ENCODE measurements around the gene MYBPC3.
A peak's percentile ranks its signal among the peaks of the same experiment; 100 is the strongest.
"Not testable (repeated sequence)": the region's sequence is repeated elsewhere in the genome, so short reads cannot be mapped to it uniquely, and the experiment has no call there.

The MYBPC3 gene

DNA sequence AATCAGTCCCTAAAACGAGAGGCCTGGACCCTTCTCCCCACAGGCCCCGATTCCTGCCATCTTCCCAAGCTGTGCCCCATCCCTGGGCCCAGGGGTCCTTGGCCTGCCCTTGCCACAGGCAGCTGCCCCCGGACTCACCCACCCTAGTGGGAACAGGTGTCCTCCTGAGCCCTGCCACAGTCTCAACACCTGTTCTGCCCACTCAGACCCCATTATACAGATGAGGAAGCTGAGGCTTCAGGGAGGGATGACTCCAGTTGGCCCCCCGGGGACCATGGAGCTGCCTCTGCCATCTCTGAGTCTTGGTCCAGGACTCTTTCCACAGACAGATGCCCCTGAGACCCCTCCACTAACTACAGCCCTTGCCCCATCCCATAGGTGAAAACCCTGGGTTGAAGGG lies 15.9 kb downstream of the MYBPC3 start:
- no peak for DNase-seq

DNA sequence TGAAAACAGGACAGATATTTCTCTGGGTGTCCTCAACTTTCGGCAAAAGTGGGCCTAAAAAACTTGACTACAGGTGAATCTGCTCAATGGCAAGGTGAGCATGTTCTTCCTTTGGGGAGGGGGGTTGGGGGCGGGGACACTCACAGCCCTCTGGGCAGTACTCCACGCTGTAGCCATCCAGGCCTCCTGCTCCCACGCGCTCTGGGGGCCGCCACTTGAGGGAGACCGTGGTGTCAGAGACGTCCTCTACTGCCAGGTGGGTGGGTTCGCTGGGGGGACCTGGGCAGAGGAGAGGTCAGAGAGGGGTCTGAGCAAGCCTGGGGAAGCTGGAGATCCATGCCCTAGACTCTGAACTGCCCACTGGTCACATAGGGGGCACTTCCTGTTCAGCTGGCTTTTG lies 16.8 kb downstream of the MYBPC3 start:
- DNase-seq, result no peak

DNA sequence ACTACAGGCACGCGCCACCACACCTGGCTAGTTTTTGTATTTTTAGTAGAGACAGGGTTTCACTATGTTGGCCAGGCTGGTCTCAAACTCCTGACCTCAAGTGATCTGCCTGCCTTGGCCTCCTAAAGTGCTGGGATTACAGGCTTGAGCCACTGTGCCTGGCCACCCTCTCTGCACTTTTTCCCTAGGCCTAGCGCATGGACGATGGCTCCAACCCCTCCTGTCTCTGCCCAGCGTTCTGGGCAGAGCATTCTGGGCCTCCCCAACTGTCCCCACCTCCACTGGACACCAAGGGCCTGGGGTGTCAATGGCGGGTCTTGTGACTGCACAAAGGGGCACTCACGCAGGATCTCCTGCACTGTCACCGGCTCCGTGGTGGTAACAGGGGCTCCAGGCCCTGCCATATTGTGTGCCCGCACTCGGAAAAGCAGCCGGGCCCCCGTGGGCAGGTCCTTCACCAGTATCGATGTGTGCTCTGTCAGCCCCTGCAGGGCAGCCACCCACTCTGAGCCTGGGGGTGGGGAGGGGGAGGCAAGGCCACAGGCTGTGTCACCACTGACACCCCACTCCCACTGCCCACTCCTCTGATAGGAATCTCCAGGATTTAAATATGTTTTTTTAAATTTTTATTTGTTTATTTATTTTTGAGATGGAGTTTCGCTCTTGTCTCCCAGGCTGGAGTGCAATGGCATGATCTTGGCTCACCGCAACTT lies 17.6 kb downstream of the MYBPC3 start:
- not testable (repeated sequence) for DNase-seq

DNA sequence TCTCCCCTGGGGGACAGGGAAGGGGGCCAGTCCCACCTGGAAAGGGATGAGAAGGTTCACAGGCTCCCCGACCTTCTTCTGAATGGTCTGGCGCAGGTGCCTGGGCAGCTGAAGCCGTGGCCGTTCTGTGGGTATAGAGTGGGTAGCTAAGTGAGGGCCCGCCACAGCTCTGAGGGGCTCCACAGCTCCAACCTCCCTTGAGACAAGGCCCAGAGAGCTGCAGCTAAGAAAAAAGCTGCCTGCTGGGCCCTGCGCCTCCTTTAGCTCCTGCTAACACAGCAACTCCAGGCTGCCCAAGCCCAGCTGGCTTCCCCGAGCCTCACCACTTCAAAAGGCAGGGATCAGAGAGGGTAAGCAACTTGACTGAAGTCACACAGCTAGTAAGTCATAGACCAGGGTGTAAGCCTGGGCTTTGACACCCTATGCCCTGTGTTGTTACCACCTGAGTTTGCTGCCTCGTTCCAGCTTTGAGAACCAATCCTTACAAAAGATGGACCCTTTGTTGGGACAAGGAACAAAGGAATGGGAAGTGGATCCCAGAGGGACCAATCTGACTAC lies 18.5 kb downstream of the MYBPC3 start:
- DNase-seq, result no peak

DNA sequence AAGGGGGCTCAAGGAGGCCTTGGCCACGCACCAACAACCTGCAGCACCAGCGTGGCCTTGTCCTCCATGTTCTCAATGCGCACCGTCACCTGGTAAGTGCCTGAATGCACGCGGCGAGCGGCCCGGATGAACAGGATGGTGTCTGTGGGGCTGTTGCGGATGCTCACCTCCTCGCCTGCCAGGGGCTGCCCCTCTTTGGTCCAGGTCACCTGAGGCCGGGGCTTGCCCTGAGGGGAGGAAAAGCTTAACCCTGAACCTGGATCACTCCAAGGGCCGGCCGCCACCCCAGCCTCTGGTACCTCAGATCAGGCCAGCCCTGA lies 19.0 kb downstream of the MYBPC3 start:
- no peak for DNase-seq

DNA sequence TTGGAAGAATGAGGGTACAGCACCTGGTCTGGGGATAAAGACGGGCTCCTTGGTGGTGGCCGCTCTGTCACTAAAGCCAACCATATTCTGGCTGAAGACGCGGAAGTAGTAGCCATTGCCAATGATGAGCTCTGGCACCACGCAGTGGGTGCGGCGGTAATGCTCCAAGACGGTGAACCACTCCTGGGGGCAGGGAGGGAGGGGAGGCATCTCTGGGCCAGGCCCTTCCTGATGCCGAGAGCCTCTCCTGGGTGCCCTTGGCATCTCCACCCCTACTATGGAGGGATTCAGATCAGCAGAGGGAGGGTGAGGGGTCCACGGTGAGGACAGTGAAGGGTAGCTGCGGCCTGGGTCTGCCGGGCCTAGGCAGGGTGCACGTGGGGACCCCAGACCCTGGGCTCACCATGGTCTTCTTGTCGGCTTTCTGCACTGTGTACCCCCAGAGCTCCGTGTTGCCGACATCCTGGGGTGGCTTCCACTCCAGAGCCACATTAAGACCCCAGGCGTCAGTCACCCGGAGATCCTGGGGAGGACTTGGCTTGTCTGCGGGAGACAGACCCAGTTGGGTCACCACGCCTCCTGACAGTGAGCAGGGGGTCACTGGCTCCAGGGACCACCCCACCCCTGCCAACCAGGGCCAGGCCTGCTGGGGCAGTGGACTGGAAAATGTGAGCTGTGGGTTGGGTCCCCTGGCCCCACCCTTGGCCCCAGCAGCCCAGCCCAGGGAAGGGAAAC lies 19.5 kb downstream of the MYBPC3 start:
- no peak for DNase-seq

DNA sequence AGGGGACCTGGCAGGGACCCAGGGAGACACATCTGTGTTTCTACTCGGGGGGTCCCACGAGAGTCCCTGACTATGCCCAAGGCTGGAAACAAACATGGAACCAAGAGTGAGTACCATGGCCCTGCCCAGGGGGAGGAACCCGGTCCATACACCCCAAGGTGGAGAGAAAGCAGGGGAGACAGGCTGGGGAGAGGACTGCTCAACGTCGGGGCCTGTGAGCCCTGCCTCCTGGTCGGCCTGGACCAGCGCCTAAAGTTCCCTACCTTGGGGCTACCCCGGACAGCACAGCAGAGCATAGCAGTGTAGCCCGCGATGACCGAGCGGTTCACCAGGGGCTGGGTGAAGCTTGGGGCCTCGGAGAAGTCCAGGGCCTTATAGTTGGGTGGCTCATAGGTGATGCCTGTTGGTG lies 20.2 kb downstream of the MYBPC3 start:
- DNase-seq, result no peak

DNA sequence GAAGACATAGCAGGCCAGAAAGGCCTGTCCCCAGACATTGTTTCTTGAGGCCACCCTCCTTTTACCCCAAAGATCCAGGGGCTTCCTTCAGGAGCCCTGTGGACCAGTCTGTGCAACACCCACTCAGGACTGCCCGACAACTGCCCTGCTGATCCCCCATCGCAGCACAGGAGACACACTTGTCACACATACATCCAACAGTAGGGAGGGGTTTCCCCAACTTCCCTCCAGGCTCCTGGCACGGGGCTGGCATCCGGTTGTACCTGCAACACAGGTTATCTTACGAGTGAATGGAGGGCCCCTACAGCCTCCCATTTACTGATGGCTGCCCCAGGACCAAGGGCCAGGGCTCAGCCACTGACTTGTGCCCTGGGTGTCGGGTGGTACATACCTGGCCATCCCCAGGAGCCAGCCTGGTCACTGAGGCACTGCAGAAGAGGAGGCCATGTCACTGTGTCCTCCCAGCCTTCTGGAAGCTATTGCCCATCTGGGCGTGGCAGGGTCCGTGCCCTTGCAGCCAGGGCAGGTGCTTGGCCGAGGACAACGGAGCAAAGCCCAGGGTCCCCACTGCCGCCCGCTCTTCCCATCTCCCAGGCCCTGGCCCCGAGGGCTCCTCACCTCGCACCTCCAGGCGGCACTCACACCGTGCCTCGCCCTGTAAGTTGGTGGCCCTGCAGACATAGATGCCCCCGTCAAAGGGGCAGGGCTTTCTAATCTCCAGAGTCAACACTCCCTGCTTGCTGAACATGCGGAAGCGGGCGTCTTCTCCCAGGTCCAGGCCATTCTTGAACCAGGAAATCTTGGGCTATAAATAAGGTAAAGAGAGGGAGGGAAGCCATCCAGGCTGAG lies 20.8 kb downstream of the MYBPC3 start:
- no peak for DNase-seq

DNA sequence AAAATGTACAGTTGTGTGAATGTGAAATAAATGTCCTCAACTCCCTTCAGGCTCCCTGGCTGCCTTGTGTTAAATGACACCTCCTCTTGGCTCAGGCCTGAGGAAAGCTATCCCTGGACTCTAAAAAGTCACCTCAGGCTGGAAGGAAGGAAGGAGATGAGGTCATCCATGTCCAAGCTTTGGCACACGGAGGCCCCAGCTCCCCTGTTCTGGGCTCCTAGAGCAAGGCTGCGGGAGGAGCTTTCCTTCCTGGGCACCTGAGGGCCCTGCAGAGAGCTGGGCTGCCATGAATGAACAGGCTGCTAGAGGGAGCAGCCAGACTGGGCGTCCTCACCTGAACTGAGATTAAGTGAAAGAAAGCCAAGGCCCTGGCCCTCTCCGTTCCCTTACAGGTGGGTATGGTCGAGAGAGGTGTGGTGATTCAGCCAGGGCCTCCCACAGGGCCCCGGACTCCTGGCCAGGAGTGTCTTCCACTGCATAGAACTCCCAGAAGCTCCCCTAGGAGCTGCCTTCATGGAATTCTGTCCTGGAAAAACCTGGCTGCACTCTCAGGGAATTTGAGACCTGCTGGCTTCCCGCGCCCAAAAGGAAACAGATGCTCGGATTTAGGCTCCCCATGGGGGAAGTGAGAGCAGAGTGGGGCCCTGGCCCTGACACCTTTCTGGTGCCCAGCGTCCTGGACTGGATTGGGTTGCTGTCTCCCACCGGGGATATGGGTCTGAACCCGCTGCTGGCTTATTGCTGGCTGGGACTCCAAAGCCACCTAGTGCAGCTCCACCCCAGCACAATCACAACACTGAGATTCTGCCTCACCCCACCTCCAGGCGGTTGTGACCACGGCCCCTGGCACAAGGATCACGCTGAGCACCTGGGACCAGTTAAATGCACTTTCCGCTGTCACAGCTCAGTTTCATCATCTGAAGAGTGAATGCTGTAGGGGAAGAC lies 22.2 kb downstream of the MYBPC3 start:
- DNase-seq, result no peak

DNA sequence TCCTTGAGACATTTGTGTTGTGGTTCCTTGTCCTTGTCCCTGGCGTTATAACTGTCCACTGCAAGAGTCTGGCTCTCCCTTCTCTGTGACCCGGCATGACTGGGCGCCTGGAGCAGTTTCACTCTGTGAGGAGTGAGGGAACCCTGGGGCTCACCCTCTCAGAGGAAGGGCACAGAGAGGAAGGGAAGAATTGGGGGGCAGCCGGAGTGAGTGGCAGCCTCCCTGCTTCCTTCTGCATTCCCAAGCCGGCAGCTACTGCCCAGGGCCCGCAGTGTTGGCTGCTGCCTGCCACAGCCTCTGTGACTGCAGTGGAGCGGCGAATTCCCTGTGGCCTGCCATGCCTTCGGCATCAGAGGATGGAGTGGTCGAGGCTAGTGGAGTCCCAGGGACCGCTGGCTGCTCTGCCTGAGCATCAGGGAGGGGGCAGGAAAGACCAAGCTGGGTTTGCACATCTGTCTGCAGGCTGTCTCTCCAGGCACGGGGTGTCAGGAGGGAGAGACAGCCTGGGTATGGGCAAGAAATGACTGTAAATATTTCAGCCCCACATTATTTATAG lies 23.0 kb downstream of the MYBPC3 start:
- DNase-seq, result no peak

DNA sequence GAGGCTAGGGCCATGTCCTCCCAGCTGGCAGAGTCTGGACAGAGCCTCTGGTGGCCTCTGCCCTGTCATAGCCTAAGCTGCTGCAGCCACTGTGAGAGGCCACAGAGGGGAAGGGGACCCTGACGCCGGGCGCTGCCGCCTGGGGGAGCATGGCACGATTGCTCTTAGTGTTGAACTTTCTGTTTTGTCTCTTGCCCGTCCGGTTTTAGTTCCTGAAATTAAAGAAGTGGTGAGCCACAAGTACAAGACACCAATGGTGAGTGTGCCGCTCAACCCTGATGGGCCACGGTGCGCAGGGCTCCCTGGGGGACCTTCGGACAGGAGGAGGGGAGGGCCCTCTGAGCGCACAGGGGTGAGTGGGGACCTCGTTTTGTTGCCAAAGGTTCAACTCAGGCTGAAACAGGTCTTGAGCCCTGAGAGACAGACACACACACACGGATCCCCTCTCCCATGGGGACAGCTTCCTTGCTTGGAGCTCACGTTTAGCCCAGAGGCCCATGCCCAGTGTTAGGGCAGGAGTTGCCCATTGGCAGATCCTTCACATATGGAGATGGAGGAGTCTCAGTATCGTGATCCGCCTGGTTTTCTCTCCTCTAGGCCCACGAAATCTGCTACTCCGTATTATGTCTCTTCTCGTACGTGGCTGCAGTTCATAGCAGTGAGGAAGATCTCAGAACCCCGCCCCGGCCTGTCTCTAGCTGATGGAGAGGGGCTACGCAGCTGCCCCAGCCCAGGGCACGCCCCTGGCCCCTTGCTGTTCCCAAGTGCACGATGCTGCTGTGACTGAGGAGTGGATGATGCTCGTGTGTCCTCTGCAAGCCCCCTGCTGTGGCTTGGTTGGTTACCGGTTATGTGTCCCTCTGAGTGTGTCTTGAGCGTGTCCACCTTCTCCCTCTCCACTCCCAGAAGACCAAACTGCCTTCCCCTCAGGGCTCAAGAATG lies 23.8 kb downstream of the MYBPC3 start:
- DNase-seq, result no peak

DNA sequence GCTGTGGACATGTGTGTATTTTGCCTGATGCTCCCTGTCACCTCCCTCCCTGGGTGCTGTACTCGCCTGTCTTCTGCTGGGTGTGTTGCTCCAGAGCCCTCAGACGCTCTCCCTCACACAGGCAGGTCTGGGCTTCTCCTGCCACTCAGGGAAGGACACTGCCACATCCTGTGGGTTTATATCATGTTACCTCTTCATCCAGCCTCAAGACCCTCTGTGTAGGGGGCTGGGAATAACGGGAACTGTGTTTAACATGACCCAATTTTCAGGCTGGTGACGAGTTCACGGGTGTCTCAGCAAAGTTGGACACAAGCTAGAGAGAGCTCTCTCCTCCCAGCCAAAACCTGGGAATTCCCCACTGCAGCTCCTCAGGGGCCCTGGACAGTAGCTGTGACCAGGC lies 24.6 kb downstream of the MYBPC3 start:
- no peak for DNase-seq

DNA sequence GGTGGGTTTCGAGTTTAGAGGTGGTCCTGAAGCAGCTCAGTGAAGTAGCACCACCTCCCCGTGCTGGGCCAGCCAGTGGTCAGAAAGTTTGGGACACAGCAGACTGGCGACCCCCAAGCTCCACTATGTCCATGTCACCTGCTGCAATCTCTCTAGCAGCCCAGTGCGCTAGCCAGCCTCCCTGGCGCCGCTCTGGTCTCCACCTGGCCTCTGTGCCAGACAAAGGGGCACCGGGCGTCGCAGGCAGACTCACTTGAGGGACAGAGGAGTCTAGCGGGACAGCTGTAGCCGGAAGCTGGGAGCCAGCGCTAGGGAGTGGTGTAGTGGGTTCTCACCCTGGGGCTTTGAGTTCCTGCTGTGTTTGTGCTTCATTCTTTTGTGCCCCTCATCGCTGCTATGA lies 25.5 kb downstream of the MYBPC3 start:
- DNase-seq, result peak; percentile 11

DNA sequence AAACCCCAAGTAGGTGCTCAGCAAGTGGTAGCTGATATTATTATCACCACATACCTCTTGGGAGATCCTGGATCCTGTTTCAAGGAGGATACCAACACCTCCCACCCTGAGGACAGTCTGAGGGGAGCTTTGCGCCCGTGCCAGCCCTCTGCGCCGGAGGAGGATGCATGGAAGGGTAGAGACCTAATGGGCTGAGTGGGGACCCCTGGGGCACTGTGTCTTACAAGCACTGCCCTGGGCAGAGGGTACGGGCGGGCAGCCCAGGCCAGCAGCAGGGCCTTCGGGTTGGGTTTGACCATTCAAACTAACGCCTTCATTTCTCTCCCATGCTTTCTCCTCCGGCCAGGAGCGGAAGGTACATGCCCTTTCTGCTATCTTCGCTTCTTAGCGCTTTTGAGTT lies 26.3 kb downstream of the MYBPC3 start:
- no peak for DNase-seq

DNA sequence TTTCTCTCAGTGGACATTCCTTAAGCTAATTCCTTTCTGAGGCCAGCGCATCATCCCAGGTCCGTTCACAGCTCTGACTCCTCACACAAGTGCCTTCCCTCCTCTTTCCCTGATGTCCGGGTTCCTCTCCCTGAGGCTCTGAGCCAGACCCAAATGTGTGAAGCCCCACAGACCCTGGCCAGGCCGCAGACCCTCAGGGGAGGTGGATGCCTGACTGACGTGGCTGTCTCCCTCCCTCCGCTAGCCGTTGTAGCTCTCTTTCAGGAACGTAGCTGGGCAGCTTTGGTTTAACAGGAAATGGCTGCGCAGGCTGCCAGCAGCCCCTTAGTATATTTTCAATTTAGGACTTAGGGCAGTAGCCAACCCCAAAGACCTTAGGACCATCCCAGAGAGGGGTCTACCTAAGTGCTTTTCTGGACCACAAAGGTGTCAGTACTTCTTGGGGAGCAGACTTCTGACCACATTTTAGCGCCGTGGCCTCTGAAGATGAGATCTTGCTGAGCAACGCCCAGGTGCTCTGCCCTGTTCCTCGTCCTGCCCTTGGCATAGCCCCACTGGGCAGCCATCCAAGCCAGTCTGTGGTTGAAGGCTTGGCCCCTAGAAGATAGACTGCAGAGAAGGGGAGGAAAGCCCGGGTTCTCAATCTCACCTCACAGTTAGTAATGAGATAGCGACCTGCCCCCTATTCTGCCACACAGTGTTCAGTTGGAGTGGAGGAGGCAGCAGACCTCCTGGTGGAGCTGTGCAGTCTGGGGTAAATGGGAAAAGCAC lies 27.0 kb downstream of the MYBPC3 start:
- no peak for DNase-seq

DNA sequence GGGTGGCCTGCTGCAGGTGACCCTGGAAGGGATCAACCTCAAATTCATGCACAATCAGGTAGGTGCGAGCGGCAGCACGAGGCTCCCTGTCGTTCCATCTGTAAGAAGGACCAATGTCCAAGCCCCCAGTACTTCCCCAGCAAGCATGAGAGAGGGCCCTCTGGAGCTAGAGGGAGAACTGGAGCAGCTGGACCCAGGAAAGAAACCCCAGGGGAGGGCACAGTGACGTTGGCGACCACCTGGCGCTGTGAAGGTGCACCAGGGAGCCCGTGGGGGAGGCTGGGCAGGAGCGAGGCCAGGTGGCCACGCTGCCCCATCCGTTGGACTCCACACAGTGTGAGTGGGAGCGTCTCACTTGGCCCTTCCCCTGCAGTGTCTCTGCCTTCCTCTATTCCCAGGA lies 28.0 kb downstream of the MYBPC3 start:
- no peak for DNase-seq

DNA sequence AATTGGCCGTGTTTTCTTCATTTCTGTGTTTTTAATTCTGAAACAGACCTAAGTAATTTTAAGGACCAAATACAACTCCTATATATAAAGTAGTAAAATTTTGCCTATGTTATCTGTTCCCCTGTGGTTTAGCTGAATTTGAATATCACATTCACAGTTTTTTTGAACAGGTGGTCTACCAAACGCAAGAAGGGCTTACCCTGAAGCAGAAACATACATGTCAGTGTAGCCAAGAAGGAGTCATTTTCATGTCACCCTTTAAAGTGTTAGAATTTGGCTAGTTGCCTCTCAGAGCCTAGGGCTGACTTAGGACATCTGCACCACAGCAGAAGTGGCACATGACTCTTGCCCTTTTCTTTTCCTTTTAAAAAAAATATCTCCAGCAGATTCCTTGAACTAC lies 34.3 kb downstream of the MYBPC3 start:
- DNase-seq, result no peak

DNA sequence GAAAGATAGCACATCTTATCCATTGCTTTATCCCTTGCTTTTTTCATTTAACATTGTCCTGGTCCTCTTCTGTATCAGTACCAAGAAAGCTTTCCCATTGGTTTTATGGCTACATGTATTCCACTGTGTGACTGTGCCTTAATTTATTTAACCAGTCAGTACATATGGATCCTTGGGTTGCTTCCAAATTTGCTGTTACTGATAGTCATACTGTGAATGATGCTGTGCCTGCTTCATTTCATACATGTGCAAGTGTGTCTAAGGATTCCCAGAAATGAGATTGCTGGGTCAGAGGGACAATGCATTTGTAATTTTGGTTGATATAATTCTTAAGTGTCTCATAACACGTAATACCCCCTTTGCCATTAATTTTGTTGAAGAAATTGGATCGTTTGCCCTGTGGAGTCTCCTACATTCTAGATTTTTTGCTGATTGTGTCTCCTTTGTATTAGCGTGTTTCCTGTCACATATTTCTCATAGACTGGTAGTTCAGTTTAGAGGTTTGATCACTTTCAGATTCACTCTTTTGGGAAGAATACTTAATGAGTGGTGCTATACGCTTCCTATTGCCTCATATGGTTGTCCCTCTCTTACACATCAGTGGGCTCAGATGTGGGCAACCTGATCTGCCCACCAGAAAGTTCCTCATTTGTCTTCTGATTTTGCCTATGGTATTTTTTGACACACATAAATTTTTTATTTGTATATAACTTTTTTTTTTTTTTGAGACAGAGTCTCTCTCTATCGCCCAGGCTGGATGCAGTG lies 35.3 kb downstream of the MYBPC3 start:
- DNase-seq, result no peak

DNA sequence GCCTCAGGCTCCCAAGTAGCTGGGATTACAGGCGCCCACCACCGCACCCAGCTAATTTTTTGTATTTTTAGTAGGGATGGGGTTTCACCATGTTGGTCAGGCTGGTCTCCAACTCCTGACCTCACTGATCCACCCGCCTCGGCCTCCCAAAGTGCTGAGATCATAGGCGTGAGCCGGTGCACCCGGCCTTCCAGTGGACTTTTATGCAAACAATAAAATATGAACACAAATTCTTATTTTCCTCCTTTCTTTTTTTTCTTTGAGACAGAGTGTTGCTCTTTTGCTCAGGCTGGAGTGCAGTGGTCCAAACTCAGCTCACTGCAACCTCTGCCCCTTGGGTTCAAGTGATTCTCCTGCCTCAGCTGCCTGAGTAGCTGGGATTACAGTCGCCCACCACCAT lies 36.0 kb downstream of the MYBPC3 start:
- not testable (repeated sequence) for DNase-seq

Data from NCI-H748 treated with DMSO at 0.1 percent for 48 hours (cell line).